IPS DF 4.7 (cell line): ENCODE measurements around the gene ELOVL3.
"Not testable (repeated sequence)": the region's sequence is repeated elsewhere in the genome, so short reads cannot be mapped to it uniquely, and the experiment has no call there.

ENCODE experiments used
- DNase-seq: peaks from one replicate; pipeline ENCODE4 v3.0.0-alpha.2; 2013; ENCODE audit warnings: low spot score; ENCODE audit errors: extremely low read depth

ELOVL3 gene

GRCh38 chr10:102225646-102226541 lies at the start of gene ELOVL3:
Gene ELOVL3, plus strand, starts transcription at chr10:102226299. Its CDS starts 250 bp downstream, at chr10:102226549.
- no peak for DNase-seq

GRCh38 chr10:102184606-102185005 lies 41.5 kb upstream of the ELOVL3 start:
- no peak for DNase-seq

- no peak for DNase-seq
These were observed 40.8 kb upstream of the ELOVL3 start for GRCh38 chr10:102185272-102185671.

GRCh38 chr10:102185811-102186527 lies 40.1 kb upstream of the ELOVL3 start:
- DNase-seq, result no peak

GRCh38 chr10:102188298-102188940 lies 37.7 kb upstream of the ELOVL3 start:
- DNase-seq, result no peak

- DNase-seq, result not testable (repeated sequence)
These were observed 36.9 kb upstream of the ELOVL3 start for GRCh38 chr10:102188941-102189898.

GRCh38 chr10:102191956-102192355 lies 34.1 kb upstream of the ELOVL3 start:
- no peak for DNase-seq

GRCh38 chr10:102195296-102195870 lies 30.7 kb upstream of the ELOVL3 start:
- no peak for DNase-seq

- no peak for DNase-seq
These were observed 29.2 kb upstream of the ELOVL3 start for GRCh38 chr10:102196893-102197292.

- no peak for DNase-seq
These were observed 28.1 kb upstream of the ELOVL3 start for GRCh38 chr10:102198027-102198426.

- DNase-seq, result no peak
These were observed 25.1 kb upstream of the ELOVL3 start for GRCh38 chr10:102200751-102201640.

GRCh38 chr10:102202386-102202785 lies 23.7 kb upstream of the ELOVL3 start:
- no peak for DNase-seq

- DNase-seq, result no peak
These were observed 17.6 kb upstream of the ELOVL3 start for GRCh38 chr10:102208311-102209035.

GRCh38 chr10:102211615-102212299 lies 14.3 kb upstream of the ELOVL3 start:
- DNase-seq, result no peak

- DNase-seq, result not testable (repeated sequence)
These were observed 12.5 kb upstream of the ELOVL3 start for GRCh38 chr10:102213599-102213998.

- DNase-seq, result no peak
These were observed 6.7 kb upstream of the ELOVL3 start for GRCh38 chr10:102219370-102219769.

GRCh38 chr10:102220612-102221011 lies 5.5 kb upstream of the ELOVL3 start:
- no peak for DNase-seq

- no peak for DNase-seq
These were observed 3.3 kb upstream of the ELOVL3 start for GRCh38 chr10:102222797-102223196.
